ENCODE results near the gene PSRC1. TPM values are rescaled to one million over a fixed set of nuclear protein-coding genes. Genes with fewer than 3 reads are reported as not detected.

PSRC1 gene
- total and polyA plus RNA-seq, 2 of the 8 experiments (the other 6 are each of a cell fraction or from before 2014, with no cell fraction given): 56.1 to 67.3 TPM

- TF ChIP-seq, protein P1, sequence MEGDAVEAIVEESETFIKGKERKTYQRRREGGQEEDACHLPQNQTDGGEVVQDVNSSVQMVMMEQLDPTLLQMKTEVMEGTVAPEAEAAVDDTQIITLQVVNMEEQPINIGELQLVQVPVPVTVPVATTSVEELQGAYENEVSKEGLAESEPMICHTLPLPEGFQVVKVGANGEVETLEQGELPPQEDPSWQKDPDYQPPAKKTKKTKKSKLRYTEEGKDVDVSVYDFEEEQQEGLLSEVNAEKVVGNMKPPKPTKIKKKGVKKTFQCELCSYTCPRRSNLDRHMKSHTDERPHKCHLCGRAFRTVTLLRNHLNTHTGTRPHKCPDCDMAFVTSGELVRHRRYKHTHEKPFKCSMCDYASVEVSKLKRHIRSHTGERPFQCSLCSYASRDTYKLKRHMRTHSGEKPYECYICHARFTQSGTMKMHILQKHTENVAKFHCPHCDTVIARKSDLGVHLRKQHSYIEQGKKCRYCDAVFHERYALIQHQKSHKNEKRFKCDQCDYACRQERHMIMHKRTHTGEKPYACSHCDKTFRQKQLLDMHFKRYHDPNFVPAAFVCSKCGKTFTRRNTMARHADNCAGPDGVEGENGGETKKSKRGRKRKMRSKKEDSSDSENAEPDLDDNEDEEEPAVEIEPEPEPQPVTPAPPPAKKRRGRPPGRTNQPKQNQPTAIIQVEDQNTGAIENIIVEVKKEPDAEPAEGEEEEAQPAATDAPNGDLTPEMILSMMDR (IDR thresholded peaks at IDR 0.05; ENCODE audit: control extremely low read depth in 1 of 3, insufficient read depth in 1 of 3, low read depth in 1 of 3, low read length in 3 of 3): peak; percentile 78 to 91 (median 89)
- TF ChIP-seq TAF7 (optimal IDR thresholded peaks at IDR 0.05; ENCODE audit: borderline replicate concordance, low read depth, low read length): peak; percentile 29
These were observed 43.4 kb downstream of the PSRC1 start (continued) for GRCh38 chr1:109239409-109240068.
